Gastroesophageal sphincter (tissue), 4 donors: ENCODE data around the gene STK32B. TPM values are rescaled to one million over a fixed set of nuclear protein-coding genes. Genes with fewer than 3 reads are reported as not detected.
"Not testable (repeated sequence)": the region's sequence is repeated elsewhere in the genome, so short reads cannot be mapped to it uniquely, and the experiment has no call there.

Experiments used
- ATAC-seq: fragments of 150-250 bp; one replicate; pipeline ENCODE4 v1.9.1; 2016; ENCODE audit warnings: mild to moderate bottlenecking, moderate library complexity
- H3K27ac ChIP-seq, 4 donors: fragments of 200-600 bp; sonication (generic) in 3 of 4; 1 replicate in 3 of 4; 2 replicates in 1 of 4; pipeline ENCODE4 v1.5.1; 2016 to 2019
- H3K27me3 ChIP-seq: fragments of 200-600 bp; sonication (generic); one replicate; pipeline ENCODE4 v1.5.1; 2019
- H3K36me3 ChIP-seq, 2 donors: fragments of 200-600 bp; sonication (generic); one replicate each; pipeline ENCODE4 v1.5.1; 2019; ENCODE audit warnings: control low read depth in 1 of 2
- H3K4me1 ChIP-seq, 3 donors: fragments of 200-600 bp; sonication (generic); 1 replicate in 2 of 3; 2 replicates in 1 of 3; pipeline ENCODE4 v1.5.1; 2016 to 2019; ENCODE audit warnings: control low read depth in 2 of 3
- H3K4me3 ChIP-seq, 2 donors: fragments of 200-600 bp; sonication (generic); one replicate each; pipeline ENCODE4 v1.5.1; 2019; ENCODE audit warnings: mild to moderate bottlenecking in 1 of 2, moderate library complexity in 1 of 2
- H3K9me3 ChIP-seq, 3 donors: fragments of 200-600 bp; sonication (generic); one replicate each; pipeline ENCODE4 v1.5.1; 2017 to 2019; ENCODE audit warnings: control low read depth in 2 of 3
- CTCF ChIP-seq, 4 experiments: fragments of 200-600 bp in 2 of 4; fragments of 450-650 bp in 2 of 4; sonication (generic) in 1 of 4; IDR thresholded peaks; one replicate each; pipeline ENCODE4 v1.5.1; 2017 to 2019; ENCODE audit warnings: antibody characterized with exemption in 4 of 4, mild to moderate bottlenecking in 2 of 4, moderate library complexity in 2 of 4
- EP300 ChIP-seq: sonication (generic); formaldehyde crosslinking; IDR thresholded peaks from one replicate; pipeline ENCODE4 v1.6.1; 2017; ENCODE audit warnings: antibody characterized with exemption, mild to moderate bottlenecking
- POLR2A ChIP-seq, 2 donors: fragments of 450-650 bp; IDR thresholded peaks; one replicate each; pipeline ENCODE4 v1.6.1; 2017; ENCODE audit warnings: antibody characterized with exemption in 2 of 2, mild to moderate bottlenecking in 2 of 2, moderate library complexity in 1 of 2
- POLR2AphosphoS5 ChIP-seq: sonication (generic); formaldehyde crosslinking; IDR thresholded peaks from one replicate; pipeline ENCODE4 v1.6.1; 2017; ENCODE audit warnings: antibody characterized with exemption
- WGBS, 2 donors: methylation state at CpG; one replicate each; pipeline ENCODE4 v1.1.5; 2018; ENCODE audit warnings: low coverage in 1 of 2; 5-methylcytosine and 5-hydroxymethylcytosine counted together
- total RNA-seq, 4 donors: library from RNA; depleted of rRNA; stranded (reverse); fragments of >200 nt; gene quantifications; one replicate each; pipeline ENCODE4 v1.1.0, GENCODE V29; 2016

Gene STK32B
- total RNA-seq, 4 donors from 2014 or later: 1.9 to 5.3 (median 2.4) TPM

DNA sequence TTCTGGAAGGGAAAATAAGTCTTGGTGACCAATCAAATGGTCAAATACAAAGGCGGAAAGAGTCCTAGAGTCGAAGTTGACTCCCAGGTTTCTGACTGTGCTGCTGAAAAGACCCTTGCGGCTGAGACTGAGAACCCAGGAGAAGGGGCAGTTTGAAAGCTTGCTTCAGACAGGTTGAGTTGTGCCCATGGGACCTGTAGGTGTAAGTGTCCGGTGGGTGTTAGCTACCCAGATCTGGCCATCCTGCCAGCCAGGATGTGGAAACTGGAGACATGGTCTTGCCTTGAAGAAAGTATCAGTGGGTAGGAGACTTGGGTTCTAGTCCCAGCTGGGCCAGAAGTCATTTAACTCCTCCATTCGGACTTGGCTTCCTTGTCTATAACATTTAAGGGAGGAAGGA is 381.9 kb downstream of the STK32B start:
- TF ChIP-seq EP300 (no peak), POLR2A (IDR thresholded peaks at IDR 0.05) (no peak), POLR2AphosphoS5 (no peak), CTCF (IDR thresholded peaks at IDR 0.05) (no peak)
- Histone ChIP-seq H3K36me3 (no peaks in the 10 kb centered on the region), H3K27ac (no peak overlapping the region), H3K9me3 (peaks cover 0 to 26% (median 0%) of the 10 kb centered on the region in 3 donors), H3K27me3 (no peaks in the 10 kb centered on the region), H3K4me1 (no peaks in the 10 kb centered on the region), H3K4me3 (no peak overlapping the region)
- ATAC-seq: no peak
- WGBS, 2 donors: 90% methylated on average over 4 to 5 of the region's 5 CpGs

DNA sequence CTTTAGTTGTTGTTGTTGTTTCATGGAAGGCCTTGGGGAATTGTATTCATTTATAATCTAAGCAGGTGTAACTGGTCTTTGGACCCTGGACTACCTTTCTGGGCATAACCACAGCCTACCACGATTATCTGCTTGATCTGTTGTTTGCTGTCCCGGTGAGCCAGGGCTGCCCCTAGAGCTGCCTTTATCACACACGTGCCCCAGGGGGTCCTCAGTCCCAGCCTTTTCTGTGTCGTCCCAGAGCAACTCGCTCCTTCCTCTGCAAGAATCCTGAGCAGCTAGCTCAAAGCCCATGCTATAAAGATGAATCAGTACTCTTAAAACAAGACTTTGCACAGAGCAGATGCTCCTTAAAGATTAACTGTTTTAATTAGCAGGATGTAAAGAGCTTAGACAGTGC is 383.9 kb downstream of the STK32B start:
- Histone ChIP-seq H3K4me1 (no peaks in the 10 kb centered on the region), H3K9me3 (peaks cover 0 to 21% (median 0%) of the 10 kb centered on the region in 3 donors), H3K36me3 (no peaks in the 10 kb centered on the region), H3K27me3 (no peaks in the 10 kb centered on the region), H3K4me3 (no peak overlapping the region), H3K27ac (no peak overlapping the region)
- WGBS, 2 donors: 56% methylated on average over 3 of the region's 5 CpGs; no CpG with 5 or more reads in 1 of the 2 donors
- no peak for ATAC-seq
- TF ChIP-seq POLR2A (IDR thresholded peaks at IDR 0.05) (no peak), CTCF (IDR thresholded peaks at IDR 0.05) (no peak), POLR2AphosphoS5 (no peak), EP300 (no peak)

- TF ChIP-seq POLR2AphosphoS5: no peak
- TF ChIP-seq CTCF (IDR thresholded peaks at IDR 0.05): no peak
- TF ChIP-seq EP300: no peak
- TF ChIP-seq POLR2A (IDR thresholded peaks at IDR 0.05): no peak
- H3K27me3 ChIP-seq: no peaks in the 10 kb centered on the region
- H3K4me3 ChIP-seq: no peak overlapping the region
- ATAC-seq: no peak
- WGBS, 2 donors: 81% methylated on average over 3 of the region's 4 CpGs; no CpG with 5 or more reads in 1 of the 2 donors
- H3K4me1 ChIP-seq: no peaks in the 10 kb centered on the region
- H3K9me3 ChIP-seq: peaks cover 0 to 15% (median 0%) of the 10 kb centered on the region in 3 donors
- H3K36me3 ChIP-seq: no peaks in the 10 kb centered on the region
- H3K27ac ChIP-seq: no peak overlapping the region
Measured at GRCh38 chr4:5435823-5436222, 384.5 kb downstream of the STK32B start.

GRCh38 chr4:5443976-5444802 is 392.9 kb downstream of the STK32B start:
- not testable (repeated sequence) for ATAC-seq, H3K9me3 ChIP-seq, H3K4me3 ChIP-seq, H3K27ac ChIP-seq, H3K27me3 ChIP-seq, H3K4me1 ChIP-seq, H3K36me3 ChIP-seq
- 80 to 85% methylated on average over 2 to 8 of the region's 31 CpGs for WGBS, 2 donors

DNA sequence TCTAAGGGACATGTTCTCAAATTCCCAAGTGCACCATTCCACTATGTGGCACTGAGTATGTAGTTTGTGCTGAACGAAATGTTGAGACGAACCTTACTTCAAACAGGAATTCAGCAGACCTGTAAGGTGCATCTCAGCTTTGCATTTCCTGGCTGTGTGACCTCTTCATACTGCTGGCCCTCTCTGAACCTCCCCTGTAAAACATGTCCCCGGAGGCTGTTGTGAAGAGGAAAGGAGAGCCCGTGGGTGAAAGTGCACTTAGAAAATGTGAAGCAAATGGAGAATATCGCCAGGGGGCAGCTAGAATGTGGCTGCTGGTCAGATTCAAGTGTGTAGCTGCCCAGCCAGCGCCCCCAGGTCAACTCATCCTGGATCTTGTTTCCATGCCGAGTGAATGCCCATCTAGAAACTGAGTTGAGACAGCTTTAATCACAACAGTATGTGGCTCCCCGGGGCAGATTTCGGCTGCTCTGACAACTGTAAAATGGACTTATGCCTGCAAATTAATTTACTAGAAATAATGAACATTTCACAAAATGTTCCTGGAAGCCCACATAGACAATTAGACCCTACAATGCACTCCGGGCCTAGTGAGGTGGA is 393.7 kb downstream of the STK32B start:
- no peak overlapping the region for H3K27ac ChIP-seq
- no peaks in the 10 kb centered on the region for H3K27me3 ChIP-seq
- 84 to 91% methylated on average over 6 to 9 of the region's 10 CpGs for WGBS, 2 donors
- ATAC-seq: no peak
- no peaks in the 10 kb centered on the region for H3K36me3 ChIP-seq
- no peaks in the 10 kb centered on the region for H3K4me1 ChIP-seq
- no peaks in the 10 kb centered on the region for H3K9me3 ChIP-seq
- no peak overlapping the region for H3K4me3 ChIP-seq
- TF ChIP-seq POLR2AphosphoS5 (no peak), POLR2A (IDR thresholded peaks at IDR 0.05) (no peak), CTCF (IDR thresholded peaks at IDR 0.05) (no peak), EP300 (no peak)
